HG03039 (cell line): Measurements from ENCODE around the gene UHRF2.
A peak's percentile ranks its signal among the peaks of the same experiment; 100 is the strongest.
"Not testable (repeated sequence)": the region's sequence is repeated elsewhere in the genome, so short reads cannot be mapped to it uniquely, and the experiment has no call there.

Source experiments
- ATAC-seq: cut with Tn5 transposase; IDR thresholded peaks from one replicate; pipeline ENCODE4 v1.9.1; 2021; ENCODE audit warnings: mild to moderate bottlenecking, moderate library complexity; ENCODE audit not compliant: unreplicated experiment

UHRF2 gene

DNA sequence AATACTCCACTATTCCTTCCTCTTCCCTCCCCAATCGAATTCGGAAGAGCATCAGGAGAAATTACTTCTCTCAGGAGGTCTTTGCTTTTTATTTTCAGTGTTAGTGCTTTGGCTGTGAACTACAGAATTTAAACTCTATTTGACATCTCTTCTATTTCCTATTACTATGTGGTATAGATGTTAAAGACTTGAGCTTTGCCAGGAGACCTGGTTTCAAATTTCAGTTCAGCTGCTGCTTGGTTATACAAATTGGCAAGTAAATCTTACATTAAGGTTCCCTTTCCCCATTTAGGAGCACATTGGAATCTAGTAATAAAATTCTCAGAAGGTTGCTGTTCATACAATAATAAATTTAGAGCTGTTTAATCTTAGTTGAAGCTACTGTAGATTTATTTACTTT is 13.1 kb downstream of the UHRF2 start:
- ATAC-seq, result no peak

DNA sequence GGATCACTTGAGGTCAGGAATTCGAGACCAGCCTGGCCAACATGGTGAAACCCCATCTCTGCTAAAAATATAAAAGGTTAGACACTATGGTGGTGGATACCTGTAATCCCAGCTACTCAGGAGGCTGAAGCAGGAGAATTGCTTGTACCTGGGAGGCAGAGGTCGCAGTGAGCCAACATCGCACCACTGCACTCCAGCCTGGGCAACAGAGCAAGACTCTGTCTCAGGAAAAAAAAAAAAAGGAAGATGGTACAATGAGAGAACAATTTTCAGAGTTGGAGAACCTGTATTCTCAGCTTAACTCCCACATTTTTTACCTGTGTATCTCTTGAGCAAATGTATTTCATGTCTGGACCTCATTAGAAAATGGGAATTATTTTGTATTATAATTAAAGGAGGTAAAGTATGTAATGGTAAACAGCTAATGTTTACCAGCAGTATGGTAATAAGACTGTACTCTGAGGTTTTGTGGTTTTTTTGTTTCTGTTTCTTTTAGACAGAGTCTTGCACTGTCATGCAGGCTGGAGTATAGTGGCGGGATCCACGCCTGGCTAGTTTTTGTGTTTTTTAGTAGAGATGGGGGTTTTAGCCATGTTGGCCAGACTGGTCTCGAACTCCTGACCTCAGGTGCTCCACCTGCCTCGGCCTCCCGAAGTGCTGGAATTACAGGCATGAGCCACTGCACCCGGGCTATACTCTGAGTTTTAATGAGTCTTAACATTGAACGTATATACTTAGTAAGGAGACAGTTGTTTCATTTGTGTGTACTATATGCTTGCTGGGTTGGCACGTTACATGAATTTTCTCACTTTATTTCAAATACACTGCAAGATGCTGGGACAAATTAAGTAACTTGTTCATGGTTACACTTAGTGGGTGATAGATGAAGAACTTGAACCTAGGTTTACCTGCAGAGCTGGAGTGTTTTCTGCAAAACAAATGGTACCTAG is 16.2 kb downstream of the UHRF2 start:
- peak; percentile 84 for ATAC-seq

DNA sequence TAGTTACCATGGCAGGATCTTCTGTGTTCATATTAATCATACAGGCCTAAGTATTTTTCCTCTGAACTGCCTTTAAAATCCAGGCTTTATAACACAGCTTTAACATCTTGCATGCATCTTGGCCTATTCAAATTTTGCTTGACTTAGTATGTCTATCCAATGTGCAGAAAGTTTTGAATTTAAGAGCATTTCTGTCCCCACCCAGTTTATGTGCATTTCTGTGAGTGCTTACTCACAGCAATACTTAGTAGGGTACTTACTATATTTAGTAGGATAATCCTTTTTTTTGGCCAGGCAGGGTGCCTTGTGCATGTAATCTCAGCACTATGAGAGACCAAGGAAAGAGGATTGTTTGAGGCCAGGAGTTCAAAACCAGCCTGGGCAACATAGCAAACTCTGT is 18.0 kb downstream of the UHRF2 start:
- ATAC-seq, result no peak

DNA sequence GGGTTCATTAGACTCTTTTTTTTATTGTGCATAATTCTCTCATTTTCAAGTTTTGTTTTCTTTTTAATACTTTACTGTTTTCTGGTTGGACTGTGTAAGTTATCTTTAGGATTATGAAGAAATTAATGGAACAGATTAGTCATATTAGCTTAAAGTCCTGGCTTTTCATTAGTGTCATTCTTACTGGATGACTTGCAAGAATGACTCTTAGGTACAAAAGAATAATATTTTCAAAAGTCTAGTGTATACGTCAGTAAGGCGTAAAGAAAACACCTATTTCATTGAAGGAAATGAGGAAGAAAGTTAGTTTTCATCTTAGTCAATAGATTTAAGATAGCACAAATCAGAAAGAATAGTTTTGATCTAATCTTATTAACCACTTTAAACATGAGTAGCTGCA is 20.4 kb downstream of the UHRF2 start:
- no peak for ATAC-seq

DNA sequence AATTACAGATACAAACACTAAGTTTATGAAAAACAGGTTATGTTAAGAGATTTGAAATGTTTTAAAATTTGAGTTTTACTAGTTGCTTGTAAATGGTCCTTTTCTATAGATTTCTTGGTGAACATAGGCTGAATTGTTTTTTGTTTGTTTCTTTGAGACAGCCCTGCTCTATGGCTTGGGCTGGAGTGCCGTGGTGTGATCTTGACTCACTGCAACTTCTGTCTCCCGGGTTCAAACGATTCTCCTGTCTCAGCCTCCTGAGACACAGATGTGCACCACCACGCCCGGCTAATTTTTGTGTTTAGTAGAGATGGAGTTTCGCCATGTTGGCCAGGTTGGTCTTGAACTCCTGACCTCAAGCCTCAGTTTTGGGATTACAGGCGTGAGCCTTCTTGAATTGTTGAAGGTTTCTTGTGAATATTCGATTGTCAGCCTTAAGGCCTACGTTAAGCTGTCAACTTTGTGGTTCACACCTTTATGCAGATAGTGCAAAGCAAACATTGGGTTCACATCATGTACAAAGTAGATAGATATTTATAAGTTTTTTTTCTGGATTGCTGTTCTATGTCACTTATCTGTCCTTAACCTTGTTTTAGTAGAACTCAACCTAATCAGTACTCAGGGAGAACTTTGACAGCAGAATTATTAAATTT is 26.2 kb downstream of the UHRF2 start:
- no peak for ATAC-seq

DNA sequence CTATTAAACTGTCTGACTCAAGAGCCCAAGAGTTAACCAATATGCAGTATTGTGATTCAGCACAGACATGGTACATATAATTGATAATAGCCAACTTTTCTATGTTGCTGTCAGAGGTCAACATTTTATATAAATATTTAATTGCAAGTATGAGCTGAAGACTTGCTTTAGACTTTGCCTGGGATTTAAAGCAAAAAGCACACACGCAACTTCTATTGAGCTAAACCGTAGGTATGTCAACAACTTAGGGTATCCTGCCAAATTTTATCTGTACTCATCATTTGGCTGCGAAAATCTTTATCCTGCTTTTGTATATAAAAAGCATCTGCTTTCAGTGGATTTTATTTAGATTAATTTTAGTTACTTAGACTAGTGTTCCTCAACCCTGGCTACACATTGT is 27.4 kb downstream of the UHRF2 start:
- ATAC-seq, result no peak

DNA sequence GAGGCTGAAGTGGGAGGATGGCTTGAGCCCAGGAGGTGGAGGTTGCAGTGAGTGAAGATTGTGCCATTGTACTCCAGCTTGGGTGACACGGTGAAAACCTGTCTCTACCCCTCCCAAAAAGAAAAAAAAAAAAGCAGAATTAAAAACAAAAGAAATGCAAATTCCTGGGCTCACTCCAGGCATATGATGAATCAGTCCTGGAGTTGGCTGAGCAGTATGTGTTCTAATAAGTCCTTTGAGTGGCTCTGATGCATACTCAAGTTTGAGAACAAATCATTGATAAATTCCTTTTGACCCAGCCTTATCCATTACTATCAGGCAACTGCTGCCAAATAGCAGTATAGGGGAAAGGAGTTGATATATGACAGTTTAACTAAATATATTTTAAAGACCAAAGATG is 28.3 kb downstream of the UHRF2 start:
- no peak for ATAC-seq

DNA sequence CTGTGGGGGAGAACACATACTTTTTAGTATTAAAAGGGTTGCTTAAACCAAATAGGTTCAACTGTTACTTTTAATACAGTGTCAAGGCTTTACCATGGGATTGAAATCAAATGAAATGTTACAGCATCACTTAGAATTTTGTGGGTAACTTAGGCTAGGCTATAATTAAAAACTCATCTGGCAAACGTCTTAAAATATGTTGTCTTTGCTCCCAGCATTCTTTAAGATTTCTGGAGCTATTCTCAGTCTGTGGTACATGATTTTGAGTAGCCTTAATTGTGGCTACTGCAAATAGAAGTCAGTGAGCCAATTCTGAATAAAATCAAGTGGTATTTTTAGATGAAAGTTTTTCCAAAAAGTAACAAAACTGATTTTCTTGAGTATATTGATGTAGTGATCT is 30.7 kb downstream of the UHRF2 start:
- no peak for ATAC-seq

DNA sequence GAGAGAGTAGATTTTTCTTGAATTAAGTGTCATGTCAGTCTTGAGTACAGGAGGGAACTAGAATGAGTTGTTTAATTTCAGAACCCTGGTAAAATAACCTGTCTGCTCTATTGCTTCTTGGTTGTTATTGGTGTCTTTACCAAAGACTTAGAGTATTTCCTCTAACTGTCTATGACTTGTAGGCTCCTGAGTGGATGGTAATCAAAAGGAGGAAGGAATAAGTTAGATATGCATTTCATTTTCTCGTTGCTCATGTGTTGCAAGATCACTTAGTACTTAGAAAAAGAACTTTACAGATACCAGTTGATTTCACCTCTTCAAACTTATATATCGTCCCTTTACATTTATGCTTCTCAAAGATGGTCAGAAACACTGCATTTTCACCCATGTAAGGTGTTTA is 31.1 kb downstream of the UHRF2 start:
- no peak for ATAC-seq

DNA sequence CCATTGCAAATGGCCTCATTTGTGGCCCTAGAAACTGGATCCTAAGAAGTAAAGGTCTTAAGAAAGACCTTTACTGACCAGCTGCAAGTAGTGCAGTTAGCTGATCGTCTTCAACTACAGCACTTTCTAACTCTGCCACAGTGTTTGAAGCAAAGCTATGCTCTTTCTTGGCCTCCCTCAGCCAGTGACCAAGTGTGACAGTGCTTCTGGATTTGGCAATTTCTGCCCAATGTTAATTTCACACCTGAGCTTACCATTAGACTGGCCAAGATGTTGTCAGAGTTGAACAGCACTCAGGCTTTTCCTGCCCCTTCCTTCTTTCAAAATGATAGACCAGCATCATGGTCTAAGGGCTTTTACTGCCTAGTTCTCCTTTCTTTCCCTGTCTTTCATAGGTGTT is 36.1 kb downstream of the UHRF2 start:
- ATAC-seq, result no peak

DNA sequence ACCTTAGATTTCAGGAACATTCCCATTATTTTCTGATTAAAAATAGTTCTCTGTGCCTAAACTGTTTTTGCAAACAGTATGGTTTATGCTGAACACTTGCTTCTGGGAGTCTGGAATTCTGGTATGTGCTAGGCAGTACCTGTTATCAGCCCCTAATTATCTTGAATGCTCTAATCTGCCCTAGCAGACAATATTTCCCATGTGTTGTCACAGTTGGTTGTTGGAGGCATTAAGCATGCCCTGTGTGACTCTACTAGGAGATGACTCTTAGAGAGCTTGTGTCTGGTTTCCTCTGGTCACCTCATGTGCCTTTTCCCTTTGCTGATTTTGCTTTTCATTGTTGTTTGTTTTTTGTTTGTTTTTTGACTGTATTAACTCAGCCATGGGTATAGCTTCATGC is 36.6 kb downstream of the UHRF2 start:
- no peak for ATAC-seq

DNA sequence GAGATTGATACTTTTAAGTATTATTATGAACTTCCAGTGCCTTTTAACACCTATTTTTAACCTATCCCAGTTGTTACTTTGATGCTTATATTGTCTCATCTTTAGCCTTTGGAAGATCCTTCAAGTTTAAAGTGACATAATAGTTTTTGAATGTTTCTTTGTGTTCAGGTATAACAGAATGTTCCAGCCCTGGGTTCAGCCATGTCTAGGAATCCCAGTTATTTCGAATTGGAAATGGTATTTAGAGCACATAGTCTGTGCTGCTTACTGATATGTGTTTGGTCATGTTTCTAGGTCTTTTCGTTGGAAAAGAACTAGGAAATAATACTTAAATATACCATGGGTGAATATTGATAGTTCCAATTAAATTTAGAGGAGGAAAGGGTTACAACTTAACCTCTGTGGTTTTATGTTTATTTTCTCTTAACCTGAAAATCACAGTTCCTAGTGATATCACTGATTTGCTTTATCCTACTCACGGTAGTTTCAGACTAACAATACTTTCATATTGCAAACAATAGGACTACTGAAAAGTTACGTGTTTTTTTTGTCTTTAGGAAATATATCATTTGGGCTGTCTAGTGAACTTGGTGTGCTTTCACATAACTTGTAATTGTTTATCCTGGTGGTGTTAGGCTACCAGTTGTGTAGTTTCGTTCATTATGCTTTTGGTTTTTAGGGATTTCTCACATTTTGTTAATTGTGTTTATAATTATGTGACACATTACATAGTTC is 37.8 kb downstream of the UHRF2 start:
- no peak for ATAC-seq

DNA sequence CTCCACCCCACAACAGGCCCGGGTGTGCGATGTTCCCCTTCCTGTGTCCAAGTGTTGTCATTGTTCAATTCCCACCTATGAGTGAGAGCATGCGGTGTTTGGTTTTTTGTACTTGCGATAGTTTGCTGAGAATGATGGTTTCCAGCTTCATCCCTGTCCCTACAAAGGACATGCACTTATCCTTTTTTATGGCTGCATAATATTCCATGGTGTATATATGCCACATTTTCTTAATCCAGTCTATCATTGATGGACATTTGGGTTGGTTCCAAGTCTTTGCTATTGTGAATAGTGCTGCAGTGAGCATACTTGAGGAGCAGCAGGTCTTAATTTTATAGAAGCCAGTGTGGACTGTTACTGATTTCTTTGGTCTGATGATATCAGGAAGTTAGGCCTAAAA is 42.3 kb downstream of the UHRF2 start:
- not testable (repeated sequence) for ATAC-seq

DNA sequence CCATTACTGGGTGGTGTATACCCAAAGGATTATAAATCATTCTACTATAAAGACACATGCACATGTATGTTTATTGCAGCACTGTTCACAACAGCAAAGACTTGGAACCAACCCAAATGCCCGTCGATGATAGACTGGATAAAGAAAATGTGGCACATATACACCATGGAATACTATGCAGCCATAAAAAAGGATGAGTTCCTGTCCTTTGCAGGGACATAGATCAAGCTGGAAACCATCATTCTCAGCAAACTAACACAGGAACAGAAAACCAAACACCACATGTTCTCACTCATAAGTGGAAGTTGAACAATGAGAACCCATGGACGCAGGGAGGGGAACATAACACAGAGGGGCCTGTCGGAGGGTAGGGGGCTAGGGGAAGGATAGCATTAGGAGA is 45.7 kb downstream of the UHRF2 start:
- ATAC-seq, result not testable (repeated sequence)

DNA sequence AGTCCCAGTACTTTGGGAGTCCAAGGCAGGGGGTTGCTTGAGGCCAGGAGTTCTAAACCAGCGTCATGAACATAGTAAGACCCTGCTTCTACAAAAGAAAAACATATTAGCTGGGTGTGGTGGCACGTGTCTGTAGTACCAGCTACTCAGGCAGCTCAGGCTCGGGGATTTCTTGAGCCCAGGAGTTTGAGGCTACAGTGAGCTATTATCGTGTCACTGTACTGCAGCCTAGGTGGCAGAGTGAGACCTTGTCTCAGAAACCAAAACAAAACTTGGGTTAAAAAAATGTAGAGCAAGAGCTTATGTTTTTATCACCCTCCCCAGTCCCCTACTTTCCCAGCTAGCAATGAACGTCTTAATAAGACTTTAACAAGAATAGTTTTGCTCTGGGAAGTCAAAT is 46.7 kb downstream of the UHRF2 start:
- no peak for ATAC-seq

DNA sequence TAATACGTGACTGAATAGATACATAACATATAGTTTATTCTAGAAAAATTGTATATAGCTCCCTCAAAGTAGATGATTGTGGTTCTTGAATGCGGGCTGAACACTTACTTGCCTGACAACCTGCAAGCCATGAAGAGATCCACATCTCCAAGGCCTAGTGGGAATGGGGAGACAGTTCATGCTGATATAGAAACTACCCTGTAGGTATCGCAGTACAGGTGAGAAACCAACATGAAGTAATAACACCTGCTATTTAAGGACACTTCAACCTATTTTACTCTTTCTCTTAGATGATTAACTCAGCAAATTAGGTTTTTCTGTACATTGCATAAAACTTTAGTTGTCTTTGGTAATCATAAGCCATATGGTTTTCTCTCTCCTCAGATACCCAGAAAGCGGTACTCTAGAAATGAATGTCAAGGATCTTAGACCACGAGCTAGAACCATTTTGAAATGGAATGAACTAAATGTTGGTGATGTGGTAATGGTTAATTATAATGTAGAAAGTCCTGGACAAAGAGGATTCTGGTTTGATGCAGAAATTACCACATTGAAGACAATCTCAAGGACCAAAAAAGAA is 47.3 kb downstream of the UHRF2 start:
- no peak for ATAC-seq

DNA sequence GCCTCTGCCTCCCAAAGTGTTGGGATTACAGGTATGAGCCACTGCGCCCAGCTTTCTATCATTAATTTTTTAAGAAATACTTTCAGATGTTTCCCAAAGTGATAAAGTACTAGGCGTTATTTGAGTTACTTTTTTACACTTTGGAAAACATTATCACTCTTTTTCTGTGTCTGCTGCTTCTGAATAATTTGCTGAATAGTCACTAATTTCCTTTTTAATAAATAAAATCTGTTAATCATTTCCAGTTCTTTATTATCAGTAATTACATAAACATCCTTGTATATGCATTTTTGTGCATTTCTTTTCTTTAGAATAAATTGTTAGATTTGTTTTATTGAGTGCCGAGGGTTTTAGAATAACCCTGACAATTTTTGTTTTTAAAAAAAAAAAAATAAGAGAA is 48.6 kb downstream of the UHRF2 start:
- no peak for ATAC-seq

DNA sequence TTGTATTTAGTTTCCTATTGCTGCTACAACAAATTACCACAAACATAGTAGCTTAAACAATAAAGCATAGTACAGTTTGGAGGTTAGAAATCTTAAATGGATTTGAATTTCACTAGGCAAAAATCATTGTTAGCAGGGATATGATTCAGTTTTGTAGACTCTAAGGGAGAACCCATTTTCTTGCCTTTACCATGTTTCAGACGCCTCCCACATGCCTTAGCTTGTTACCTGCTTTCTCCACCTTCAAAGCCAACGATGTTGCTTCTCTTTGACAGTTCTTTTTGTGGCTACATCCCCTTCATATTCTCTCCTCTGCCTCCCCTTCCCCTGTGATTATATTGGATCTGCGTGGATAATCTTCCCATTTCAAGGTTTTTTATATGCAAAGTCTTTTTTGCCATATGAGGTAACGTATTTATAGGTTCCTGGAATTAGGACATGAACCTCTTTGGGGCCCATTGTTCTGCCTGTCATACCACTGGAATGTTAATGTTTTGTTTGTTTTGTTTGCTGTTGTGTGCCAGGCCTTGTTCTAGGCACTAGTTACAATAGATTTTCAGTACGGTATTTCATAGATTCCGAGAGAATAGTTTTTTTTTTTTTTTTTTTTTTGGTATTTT is 54.1 kb downstream of the UHRF2 start:
- no peak for ATAC-seq

DNA sequence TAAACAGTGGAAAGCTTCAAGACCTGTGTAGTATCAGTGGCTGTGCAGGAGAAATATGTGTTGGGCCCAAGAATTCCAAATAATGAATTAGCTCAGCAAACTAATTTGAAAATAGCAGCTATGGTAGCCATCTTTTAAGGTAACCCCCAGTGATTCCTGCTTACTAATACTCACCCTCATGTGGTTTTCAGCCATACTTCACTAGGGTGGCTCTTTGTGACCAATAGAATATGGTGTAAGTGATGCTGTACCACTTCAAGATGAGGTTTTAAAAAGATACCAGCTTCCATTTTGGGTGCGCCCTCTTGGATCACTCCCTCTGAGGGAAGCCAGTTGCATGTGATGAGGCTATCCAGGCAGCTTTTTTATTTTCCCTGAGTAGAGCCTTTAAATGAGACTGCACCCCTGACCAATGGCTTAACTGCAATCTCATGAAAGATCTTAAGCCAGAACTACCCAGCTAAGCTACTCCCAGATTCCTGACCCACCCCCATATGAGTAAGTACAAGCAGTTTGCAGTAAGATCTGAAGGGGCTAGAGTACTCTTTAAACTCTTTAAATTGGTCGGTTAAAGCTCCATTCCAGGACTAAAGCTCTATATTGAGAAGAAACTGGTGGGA is 58.3 kb downstream of the UHRF2 start:
- ATAC-seq, result no peak

DNA sequence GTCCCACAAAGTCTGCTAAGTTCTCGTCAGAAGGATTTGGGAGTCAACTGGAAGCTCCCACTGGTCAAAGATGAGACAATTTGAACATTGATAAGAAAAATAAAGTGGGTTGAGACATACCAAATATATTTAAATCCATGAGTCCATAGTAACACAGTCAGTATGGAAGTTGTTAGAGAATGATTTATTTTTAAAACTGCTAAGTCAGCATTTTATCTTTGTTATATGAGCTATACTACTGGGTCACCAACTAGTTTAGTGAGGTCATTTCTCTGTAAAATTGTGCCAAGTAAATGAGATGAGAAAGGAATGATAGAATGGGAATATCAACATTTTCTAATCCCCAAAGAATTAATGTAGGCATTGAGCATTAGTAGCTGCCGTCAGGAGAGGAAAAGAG is 60.2 kb downstream of the UHRF2 start:
- no peak for ATAC-seq
